H1 (cell line): ENCODE data around the gene SCN3A. TPM values are rescaled to one million over a fixed set of nuclear protein-coding genes. Genes with fewer than 3 reads are reported as not detected.

ENCODE experiments used
- CHD2 ChIP-seq: IDR thresholded peaks from 2 replicates; pipeline ENCODE4 v1.6.1; 2012; ENCODE audit warnings: low read length, improper control_type of control experiment
- POLR2A ChIP-seq, 2 experiments: IDR thresholded peaks; 1 replicate in 1 of 2; 2 replicates in 1 of 2; pipeline ENCODE4 v1.6.1; 2011; ENCODE audit warnings: low read depth in 2 of 2, low read length in 2 of 2, mild to moderate bottlenecking in 2 of 2; ENCODE audit errors: control extremely low read depth in 1 of 2
- SP1 ChIP-seq: IDR thresholded peaks from 2 replicates; pipeline ENCODE4 v1.6.1; 2011; ENCODE audit warnings: low read depth, low read length
- polyA plus RNA-seq, 7 experiments: library from polyadenylated mRNA; depleted of rRNA in 3 of 7; stranded (reverse) in 5 of 7; unstranded in 2 of 7; fragments of >200 nt in 5 of 7; fragments of 200-250 nt in 2 of 7; gene quantifications; 1 replicate in 5 of 7; 2 replicates in 1 of 7; 4 replicates in 1 of 7; pipeline versions ENCODE4 v1.2.1 to v1.2.3, GENCODE V29; 2011 to 2013; ENCODE audit warnings: missing spikeins in 2 of 7, mixed read lengths in 2 of 7
- total RNA-seq: library from RNA; stranded (reverse); fragmentation: NEBNext Ultra II Directional; extraction: Animal tissue kit (Norgen Biotek cat#: 25700); gene quantifications from 2 replicates; pipeline ENCODE4 v1.2.1, GENCODE V29; 2021

The SCN3A gene
- total and polyA plus RNA-seq, 2 of the 8 experiments (the other 6 are each of a cell fraction or from before 2014, with no cell fraction given), result 0.02 TPM; not detected in 1

GRCh38 chr2:165155152-165155551 is 48.7 kb downstream of the SCN3A start (continued):
- TF ChIP-seq CHD2 (no peak), SP1 (no peak), POLR2A (IDR thresholded peaks at IDR 0.05; ENCODE audit: control extremely low read depth in 1 of 2, low read depth in 2 of 2, low read length in 2 of 2) (no peak)
